SHP77 treated with DMSO at 0.1 percent for 48 hours (cell line): ENCODE results near the gene RTF1.

Experiments used
- DNase-seq: peaks from one replicate; lab custom pipeline; 2025; lab: John Stamatoyannopoulos, UW

Gene RTF1

GRCh38 chr15:41487802-41488201 lies 70.9 kb downstream of the RTF1 start:
- no peak for DNase-seq

GRCh38 chr15:41489641-41490040 lies 72.7 kb downstream of the RTF1 start:
- DNase-seq = no peak

DNA sequence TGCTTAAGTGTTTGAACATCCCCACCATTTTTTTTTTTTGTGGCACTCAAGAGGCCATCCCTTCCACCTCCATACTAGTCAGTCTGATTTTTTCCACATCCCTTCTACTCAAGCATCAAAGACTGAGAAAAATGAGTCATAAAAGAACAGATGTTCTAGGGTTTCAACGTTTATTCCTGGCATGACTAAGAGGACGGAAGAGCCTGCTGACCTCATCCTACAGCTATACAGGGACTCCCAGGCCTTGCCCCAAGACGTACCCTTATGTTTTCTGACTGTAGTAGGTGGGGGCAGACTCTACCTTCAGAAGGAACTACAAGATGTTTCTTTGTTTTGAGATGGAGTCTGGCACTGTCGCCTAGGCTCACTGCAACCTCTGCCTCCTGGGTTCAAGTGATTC lies 73.5 kb downstream of the RTF1 start:
- DNase-seq = peak; percentile 19

DNA sequence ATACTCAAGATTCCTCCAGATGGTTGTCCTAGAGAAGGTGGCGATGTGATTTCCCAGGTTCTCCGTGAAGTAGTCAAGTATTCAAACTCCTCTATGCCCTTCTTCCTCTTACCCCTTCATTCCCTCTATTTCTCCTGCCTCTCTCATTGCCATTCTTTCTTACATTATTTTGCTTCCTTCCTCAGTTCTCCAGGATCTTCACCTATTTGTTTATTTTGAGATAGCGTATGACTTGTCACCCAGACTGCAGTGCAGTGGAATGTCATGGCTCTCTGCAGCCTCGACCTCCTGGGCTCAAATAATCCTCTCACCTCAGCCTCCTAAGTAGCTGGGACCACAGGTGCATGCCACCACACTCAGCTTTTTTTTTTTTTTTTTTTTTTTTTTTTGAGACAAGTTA lies 75.0 kb downstream of the RTF1 start:
- no peak for DNase-seq

DNA sequence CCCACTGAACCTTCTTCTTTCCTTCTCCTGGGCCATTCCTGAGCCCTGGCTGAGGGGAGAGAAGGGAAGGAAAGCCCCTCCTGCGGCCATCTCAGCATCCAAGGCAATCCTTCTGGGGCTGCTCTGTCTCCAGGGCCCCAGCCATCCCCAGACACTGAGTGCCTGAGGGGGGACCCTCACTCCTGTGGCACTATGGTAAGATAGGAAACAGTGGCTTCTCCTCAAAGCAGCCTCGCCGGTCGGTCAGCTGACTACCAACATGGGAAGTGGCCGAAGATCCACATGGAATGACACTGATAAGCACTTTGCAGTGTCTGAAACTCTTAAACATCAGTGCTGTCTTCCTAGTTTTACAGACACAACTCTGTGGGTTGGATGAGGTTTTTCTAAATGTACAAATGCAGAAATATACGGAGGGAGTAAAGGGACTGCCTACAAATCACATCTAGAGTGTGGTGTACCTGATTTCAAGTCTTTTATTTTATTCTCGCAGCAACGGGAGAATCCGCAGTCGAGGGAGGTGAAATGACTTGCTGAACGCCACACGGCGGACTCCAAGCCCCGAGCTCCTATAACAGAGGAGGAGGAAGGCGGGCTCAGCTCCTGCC lies 75.8 kb downstream of the RTF1 start:
- DNase-seq = no peak

DNA sequence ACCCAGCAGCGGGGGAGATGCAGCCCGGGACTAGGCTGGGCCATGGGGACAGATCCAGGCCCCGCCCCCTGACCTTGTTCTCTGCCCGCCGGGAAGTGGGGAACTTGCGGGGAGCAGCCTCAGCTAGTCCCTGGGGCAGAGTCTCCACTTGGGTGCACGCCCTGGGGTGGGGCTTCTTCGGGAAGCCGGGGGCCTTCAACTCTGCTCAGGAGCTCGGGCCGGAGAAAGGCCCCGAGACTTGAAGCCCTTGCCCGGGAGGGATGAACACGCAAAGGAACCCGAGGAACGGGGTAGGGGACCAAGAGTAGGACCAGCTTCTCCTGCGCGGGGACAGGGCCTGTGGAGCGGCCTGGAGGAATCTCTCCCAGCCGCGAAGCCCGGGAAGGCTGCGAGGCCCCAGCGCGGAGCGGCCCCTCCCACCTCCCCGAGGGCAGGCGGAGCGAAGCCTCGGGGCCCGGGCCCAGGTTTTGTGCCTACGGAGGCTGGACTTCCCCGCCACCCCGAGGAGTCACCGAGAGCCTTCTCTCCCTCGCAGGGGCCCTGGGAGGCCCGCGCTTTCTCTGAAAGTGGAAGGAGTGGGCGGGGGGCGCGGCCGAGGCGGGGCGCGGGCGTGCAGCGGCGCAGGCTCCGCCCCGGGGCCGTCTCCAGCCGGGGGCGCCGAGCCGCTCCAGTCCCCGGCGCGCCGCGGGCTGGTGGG lies 76.5 kb downstream of the RTF1 start, which contains the start of gene ITPKA:
ITPKA (plus strand) TSS at position 670 of the 697 bp plus-strand sequence. CDS start 54 bp downstream, outside the sequence.
- DNase-seq = peak; percentile 48

GRCh38 chr15:41493902-41494189 lies 77.0 kb downstream of the RTF1 start:
- no peak for DNase-seq

- DNase-seq = peak; percentile 2
These were observed 77.5 kb downstream of the RTF1 start for GRCh38 chr15:41494190-41494921.

- no peak for DNase-seq
These were observed 78.2 kb downstream of the RTF1 start for GRCh38 chr15:41494922-41495735.

- no peak for DNase-seq
These were observed 79.1 kb downstream of the RTF1 start for GRCh38 chr15:41495736-41496599.

GRCh38 chr15:41498657-41499056 lies 81.8 kb downstream of the RTF1 start:
- no peak for DNase-seq

DNA sequence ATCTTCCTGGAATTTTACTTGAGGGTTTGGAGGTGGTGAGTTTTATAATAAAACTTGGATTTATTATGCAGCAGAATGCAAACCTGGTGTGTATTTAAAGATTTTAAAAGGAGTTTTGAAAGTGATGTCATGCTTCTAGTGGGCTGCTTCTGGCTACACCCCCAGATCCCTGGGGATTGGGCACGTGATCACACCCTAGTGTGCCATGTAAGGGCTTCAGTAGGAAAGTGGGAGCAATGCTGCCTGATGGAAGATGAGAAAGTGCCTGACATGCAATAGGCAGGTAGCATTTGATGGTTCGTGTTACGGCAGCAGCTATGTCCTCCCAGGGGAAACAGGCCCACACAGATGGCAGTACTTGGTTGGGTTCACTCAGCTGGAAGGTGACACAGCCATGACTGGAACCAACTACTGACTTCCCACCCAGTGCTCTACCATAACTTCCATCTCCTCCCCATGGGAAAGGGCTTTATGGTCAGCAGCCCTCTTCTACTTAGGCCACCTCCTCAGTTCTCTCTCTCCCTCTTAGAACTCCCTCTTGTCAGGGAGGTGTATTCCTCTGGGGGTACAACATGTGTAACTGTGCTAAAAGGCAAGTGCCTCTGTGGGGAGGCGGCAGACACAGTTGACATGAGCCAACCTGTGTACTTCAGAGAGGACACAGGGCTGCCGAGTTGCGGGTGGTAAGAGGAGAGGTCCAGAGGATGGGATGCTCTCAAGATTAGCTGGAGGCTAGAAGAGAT lies 82.4 kb downstream of the RTF1 start:
- no peak for DNase-seq

GRCh38 chr15:41501191-41501917 lies 84.5 kb downstream of the RTF1 start:
- no peak for DNase-seq

- no peak for DNase-seq
These were observed 85.3 kb downstream of the RTF1 start for GRCh38 chr15:41501931-41502794.

DNA sequence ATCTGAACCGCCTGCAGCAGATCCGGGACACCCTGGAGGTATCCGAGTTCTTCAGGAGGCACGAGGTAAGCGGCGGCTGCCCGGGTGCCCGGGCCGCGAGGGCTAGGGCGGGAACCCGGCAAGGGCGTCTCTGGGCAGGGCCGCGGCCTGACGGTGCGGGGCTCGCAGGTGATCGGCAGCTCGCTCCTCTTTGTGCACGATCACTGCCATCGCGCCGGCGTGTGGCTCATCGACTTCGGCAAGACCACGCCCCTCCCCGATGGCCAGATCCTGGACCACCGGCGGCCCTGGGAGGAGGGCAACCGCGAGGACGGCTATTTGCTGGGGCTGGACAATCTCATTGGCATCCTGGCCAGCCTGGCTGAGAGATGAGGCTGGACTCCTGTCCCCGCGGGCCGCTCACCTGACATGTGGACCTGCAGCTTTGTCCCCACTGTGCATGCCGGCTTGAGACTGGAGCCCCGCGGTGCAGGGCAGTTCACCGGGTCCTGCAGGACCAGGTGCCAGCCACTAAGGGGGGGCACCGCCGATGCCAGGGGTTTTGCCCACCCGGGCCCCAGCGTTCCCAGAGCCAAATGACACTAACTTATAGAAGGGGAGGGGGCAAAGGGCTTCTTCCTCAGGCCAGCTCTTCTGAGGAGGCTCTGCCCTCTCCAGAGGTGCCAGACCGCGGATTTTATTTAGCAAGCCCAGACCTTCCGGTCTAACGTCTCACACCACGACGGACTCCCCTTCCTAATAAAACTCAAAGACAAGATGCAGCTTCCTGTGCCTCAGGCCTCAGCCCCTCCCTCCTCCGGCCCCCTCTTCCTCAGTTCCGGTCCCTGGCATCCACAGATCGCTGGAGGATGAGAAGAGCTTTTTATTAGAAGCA lies 86.1 kb downstream of the RTF1 start:
- DNase-seq = no peak

- no peak for DNase-seq
These were observed 86.7 kb downstream of the RTF1 start for GRCh38 chr15:41503669-41504010.

DNA sequence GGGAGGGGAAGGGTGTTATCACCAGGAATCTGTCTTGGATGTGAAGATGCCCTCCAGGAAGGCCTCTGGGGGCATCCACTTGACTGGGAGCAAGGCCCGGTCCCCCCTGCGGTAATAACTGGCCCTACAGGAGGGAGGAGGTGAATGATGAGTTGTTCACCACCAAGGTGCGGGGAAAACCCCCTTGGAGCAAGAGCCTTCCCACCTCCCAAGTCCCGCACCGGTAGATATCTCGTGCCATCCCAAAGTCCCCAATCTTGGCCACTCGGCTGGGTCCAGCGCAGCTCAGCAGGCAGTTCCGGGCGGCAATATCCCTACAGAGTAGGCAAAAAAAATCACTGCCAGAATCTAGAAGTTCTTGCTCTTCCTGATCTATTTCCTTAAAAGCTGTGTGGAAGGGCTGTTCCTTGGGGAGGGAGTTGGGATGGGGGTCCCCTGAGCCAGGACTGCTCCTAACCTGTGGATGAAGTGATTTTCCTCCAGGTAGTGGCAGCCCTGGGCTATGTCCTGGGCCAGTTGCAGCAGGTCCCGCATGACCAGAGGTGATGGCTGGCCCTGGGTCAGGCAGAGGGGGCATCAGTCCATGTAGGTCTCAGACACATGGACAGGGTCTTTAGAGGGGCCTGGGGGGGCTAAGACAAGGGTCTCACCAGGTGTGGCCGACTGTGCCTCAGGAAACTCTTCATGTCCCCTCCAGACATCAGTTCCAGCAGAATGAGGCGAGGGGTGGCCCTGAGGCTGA lies 88.0 kb downstream of the RTF1 start:
- DNase-seq = no peak

DNA sequence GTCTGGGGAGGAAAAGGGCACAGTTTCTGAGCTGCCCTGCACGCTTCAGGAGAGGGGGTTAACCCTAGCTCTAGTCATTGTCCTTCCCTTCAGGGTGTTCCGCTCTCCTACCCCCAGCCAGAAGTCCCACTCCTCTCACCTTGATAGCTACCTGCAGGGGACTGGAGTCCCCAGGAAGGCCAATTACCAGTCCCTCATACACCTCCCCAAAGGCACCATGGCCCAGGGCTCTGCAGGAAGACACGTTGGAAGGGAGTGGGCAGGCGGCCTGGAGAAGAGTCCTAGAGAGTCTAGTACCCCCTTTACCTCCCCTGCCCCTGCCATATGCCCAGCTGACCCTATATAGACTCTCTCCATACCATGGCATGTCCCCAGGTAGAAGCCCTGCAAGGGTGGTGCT lies 88.9 kb downstream of the RTF1 start:
- no peak for DNase-seq
